Liver (tissue), 3 donors: Measurements from ENCODE around the gene FER1L5.

ENCODE experiments used
- ATF3 ChIP-seq: IDR thresholded peaks from 2 replicates; pipeline ENCODE4 v1.6.1; 2016; ENCODE audit warnings: antibody characterized with exemption
- CTCF ChIP-seq: fragments of 150-350 bp; IDR thresholded peaks from 2 replicates; pipeline ENCODE4 v1.5.1; 2017; ENCODE audit warnings: improper control_type of control experiment, low read depth, low read length; ENCODE audit not compliant: missing input control
- RAD21 ChIP-seq, 2 donors: IDR thresholded peaks; 2 replicates each; pipeline ENCODE4 v1.6.1; 2016; ENCODE audit warnings: antibody characterized with exemption in 2 of 2, mild to moderate bottlenecking in 2 of 2
- REST ChIP-seq: IDR thresholded peaks from 2 replicates; pipeline ENCODE4 v1.6.1; 2016; ENCODE audit warnings: antibody characterized with exemption, mild to moderate bottlenecking
- SP1 ChIP-seq: IDR thresholded peaks from 2 replicates; pipeline ENCODE4 v1.6.1; 2018; ENCODE audit warnings: antibody characterized with exemption, mild to moderate bottlenecking
- TAF1 ChIP-seq: conservative IDR thresholded peaks from 2 replicates; pipeline ENCODE4 v1.6.1; 2016; ENCODE audit warnings: antibody characterized with exemption, mild to moderate bottlenecking
- YY1 ChIP-seq: IDR thresholded peaks from 2 replicates; pipeline ENCODE4 v1.6.1; 2016; ENCODE audit warnings: antibody characterized with exemption, mild to moderate bottlenecking
- donor health status: healthy.
- donor health status: healthy.

GRCh38 chr2:96734880-96735583, 92.5 kb downstream of the FER1L5 start:
- TF ChIP-seq YY1 (no peak), CTCF (no peak), ATF3 (no peak), REST (no peak), TAF1 (no peak), SP1 (peak; percentile 14), RAD21 (IDR thresholded peaks at IDR 0.05) (no peak)
